ENCODE data around the gene KLK3.

KLK3 gene

DNA sequence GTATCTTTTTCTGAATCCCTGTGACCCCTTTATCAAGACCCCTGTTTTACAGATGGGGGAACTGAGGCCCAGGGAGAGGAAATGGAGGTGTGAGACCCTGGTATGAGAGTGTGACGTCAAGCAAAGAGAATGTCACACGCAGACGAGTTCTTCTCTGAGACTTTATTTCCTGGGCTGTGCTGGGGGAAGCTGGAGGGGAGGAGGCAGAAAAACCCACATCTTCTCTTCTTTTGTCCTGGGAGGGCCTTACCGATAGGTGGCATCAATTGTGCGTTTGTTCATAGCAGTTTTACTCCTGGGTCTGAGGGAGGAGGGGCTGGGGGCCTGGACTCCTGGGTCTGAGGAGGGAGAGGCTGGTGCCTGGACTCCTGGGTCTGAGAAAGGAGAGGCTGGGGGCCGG, 16.5 kb upstream of the KLK3 start:
- Histone ChIP-seq H3K9ac (ENCODE audit: low read length in 5 of 5) (no peak overlapping the region), H3K36me3 (ENCODE audit: control insufficient read depth in 5 of 5, insufficient read depth in 5 of 5, low read length in 5 of 5) (no peaks in the 10 kb centered on the region), H3K4me1 (ENCODE audit: control insufficient read depth in 5 of 5, insufficient read depth in 5 of 5, low read length in 5 of 5) (peaks cover 0 to 13% (median 11%) of the 10 kb centered on the region in 5 donors), H3K27ac (ENCODE audit: low read depth, low read length) (no peak overlapping the region), H3K4me3 (ENCODE audit: low read depth in 1 of 5, low read length in 5 of 5) (no peak overlapping the region), H3K27me3 (ENCODE audit: control insufficient read depth in 5 of 5, insufficient read depth in 4 of 5, low read length in 5 of 5) (peaks cover 7 to 32% (median 27%) of the 10 kb centered on the region in 5 donors), H3K9me3 (ENCODE audit: control insufficient read depth in 5 of 5, low read length in 5 of 5) (peaks cover 0 to 8% (median 0%) of the 10 kb centered on the region in 5 donors)

DNA sequence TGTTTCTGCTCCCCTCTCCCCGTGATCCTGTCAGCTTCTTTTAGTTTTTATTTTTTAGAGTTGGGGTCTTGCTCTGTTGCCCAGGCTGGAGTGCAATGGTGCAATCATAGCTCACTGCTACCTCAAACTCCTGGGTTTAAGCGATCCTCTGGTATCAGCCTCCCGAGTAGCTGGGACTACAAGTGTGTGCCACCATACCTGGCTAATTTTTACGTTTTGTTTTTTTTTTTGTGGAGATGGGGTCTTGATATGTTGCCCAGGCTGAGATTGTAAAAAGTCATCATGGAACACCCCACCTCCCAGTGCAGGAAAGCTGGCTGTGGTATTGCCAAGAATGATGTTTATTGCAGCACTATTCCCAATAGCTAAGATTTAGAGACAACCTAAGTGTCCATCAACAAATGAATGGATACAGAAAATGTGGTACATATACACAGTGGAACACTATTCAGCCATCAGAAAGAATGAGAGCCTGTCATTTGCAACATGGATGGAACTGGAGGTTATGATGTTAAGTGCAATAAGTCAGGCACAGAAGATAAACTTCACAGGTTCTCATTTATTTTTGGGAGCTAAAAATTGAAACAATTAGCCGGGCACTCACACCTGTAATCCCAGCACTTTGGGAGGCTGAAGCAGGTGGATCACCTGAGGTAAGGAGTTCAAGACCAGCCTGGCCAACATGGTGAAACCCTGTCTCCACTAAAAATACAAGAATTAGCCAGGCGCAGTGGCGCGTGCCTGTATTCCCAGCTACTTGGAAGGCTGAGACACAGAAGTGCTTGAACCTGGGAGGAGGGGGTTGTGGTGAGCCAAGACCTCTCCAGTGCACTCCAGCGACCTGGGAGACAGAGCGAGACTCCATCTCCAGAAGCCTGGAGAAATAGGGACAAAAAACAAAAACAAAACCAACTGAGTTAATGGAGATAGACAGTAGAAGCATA, 14.7 kb upstream of the KLK3 start:
- Histone ChIP-seq H3K4me1 (ENCODE audit: control insufficient read depth in 5 of 5, insufficient read depth in 5 of 5, low read length in 5 of 5) (peaks cover 0 to 13% (median 11%) of the 10 kb centered on the region in 5 donors), H3K27me3 (ENCODE audit: control insufficient read depth in 5 of 5, insufficient read depth in 4 of 5, low read length in 5 of 5) (peaks cover 7 to 29% (median 20%) of the 10 kb centered on the region in 5 donors), H3K27ac (ENCODE audit: low read depth, low read length) (no peak overlapping the region), H3K9ac (ENCODE audit: low read length in 5 of 5) (no peak overlapping the region), H3K4me3 (ENCODE audit: low read depth in 1 of 5, low read length in 5 of 5) (no peak overlapping the region), H3K36me3 (ENCODE audit: control insufficient read depth in 5 of 5, insufficient read depth in 5 of 5, low read length in 5 of 5) (no peaks in the 10 kb centered on the region), H3K9me3 (ENCODE audit: control insufficient read depth in 5 of 5, low read length in 5 of 5) (peaks cover 0 to 21% (median 8%) of the 10 kb centered on the region in 5 donors)

DNA sequence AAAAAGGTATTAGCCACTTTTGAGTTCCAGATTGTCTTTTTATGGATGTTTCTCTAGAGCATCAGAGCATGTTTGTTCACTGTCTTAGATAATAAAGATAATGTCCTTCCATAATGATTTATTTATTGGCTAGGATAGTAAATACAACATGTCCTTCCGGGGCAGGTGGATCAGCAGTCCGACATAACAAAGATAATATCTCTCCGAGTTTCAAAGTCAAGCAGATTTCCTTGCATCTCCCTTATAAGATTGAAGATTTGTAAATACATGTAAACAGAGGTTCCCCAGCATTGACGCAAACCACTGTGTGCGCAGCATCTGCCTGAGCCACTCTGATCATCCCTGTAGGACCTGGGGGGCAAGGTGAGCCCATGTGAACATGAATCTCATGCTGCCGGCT, 12.6 kb upstream of the KLK3 start:
- Histone ChIP-seq H3K9ac (ENCODE audit: low read length in 5 of 5) (no peak overlapping the region), H3K9me3 (ENCODE audit: control insufficient read depth in 5 of 5, low read length in 5 of 5) (peaks cover 0 to 21% (median 8%) of the 10 kb centered on the region in 5 donors), H3K27ac (ENCODE audit: low read depth, low read length) (no peak overlapping the region), H3K4me3 (ENCODE audit: low read depth in 1 of 5, low read length in 5 of 5) (no peak overlapping the region), H3K36me3 (ENCODE audit: control insufficient read depth in 5 of 5, insufficient read depth in 5 of 5, low read length in 5 of 5) (no peaks in the 10 kb centered on the region), H3K27me3 (ENCODE audit: control insufficient read depth in 5 of 5, insufficient read depth in 4 of 5, low read length in 5 of 5) (peaks cover 0 to 18% (median 6%) of the 10 kb centered on the region in 5 donors), H3K4me1 (ENCODE audit: control insufficient read depth in 5 of 5, insufficient read depth in 5 of 5, low read length in 5 of 5) (no peaks in the 10 kb centered on the region)

DNA sequence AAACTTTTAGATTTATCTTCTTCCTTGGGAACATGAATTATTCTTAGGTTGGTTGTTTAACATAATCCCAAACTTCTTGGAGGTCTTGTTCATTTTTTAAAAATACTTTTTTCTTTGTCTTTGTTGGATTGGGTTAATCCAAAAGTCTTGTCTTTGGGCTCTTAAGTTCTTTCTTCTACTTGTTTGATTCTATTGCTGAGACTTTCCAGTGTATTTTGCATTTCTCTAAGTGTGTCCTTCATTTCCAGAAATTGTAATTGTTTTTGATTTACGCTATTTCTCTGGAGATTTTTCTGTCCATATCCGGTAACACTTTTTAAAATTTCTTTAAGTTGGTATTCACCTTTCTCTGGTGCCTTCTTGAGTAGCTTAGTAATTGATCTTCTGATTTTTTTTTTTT, 11.5 kb upstream of the KLK3 start:
- Histone ChIP-seq H3K36me3 (ENCODE audit: control insufficient read depth in 5 of 5, insufficient read depth in 5 of 5, low read length in 5 of 5) (no peaks in the 10 kb centered on the region), H3K27me3 (ENCODE audit: control insufficient read depth in 5 of 5, insufficient read depth in 4 of 5, low read length in 5 of 5) (peaks cover 0 to 10% (median 1%) of the 10 kb centered on the region in 5 donors), H3K4me1 (ENCODE audit: control insufficient read depth in 5 of 5, insufficient read depth in 5 of 5, low read length in 5 of 5) (no peaks in the 10 kb centered on the region), H3K9ac (ENCODE audit: low read length in 5 of 5) (no peak overlapping the region), H3K27ac (ENCODE audit: low read depth, low read length) (no peak overlapping the region), H3K9me3 (ENCODE audit: control insufficient read depth in 5 of 5, low read length in 5 of 5) (peaks cover 0 to 21% (median 8%) of the 10 kb centered on the region in 5 donors), H3K4me3 (ENCODE audit: low read depth in 1 of 5, low read length in 5 of 5) (no peak overlapping the region)

DNA sequence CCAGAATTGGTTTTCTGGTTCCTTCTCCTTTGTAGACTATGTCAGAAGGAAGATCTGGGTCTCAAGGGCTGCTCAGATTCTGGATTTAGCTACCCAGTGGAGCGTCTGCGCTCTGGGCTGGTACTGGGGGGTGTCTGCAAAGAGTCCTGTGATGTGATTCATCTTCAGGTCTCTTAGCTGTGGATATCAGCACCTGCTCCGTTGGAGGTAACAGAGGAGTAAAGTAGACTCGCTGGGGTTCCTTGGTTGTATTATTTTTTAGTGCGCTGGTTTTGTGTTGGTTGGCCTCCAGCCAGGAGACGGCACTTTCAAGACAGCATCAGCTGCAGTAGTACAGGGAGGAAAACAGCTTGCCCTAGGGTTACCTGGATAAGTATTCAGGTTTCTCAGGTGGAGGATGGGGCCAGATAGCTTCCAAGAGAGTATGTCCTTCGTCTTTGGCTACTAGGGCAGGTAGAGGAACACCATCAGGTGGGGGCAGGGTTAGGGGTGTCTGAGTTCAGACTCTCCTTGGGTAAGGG, 11.0 kb upstream of the KLK3 start:
- no peaks in the 10 kb centered on the region for H3K4me1 ChIP-seq (ENCODE audit: control insufficient read depth in 5 of 5, insufficient read depth in 5 of 5, low read length in 5 of 5)
- no peak overlapping the region for H3K4me3 ChIP-seq (ENCODE audit: low read depth in 1 of 5, low read length in 5 of 5)

DNA sequence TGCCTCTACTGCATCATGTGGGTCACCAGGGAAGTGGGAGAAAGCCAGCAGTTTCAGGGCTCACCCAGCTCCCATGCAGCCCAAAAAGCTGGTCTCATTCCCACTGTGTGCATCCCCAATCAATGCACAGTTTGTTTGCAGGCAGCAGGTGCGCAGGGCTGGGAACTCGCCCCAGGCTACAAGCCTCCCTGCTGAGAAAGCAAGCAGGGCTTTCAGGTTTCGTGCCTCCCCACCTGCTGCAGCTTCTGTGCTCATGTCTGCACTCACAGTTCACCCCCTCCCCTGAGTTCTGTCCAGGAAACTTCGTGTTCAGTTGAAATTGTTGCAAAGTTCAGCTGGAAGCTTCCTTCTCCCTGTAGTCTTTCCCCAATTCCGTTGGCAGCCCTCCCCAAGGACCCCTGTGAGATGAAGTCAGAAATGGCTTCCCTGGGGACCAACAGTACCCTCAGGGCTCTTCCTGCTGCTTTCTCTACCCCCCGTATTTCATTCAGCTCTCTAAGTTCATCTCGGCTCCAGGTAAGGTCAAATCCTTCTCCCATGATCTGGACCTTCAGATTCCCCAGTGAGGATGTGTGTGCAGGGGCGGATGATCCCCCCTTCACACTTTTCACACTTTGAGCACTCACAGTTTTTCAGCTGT, 10.3 kb upstream of the KLK3 start:
- no peak overlapping the region for H3K4me3 ChIP-seq (ENCODE audit: low read depth in 1 of 5, low read length in 5 of 5)
- H3K27me3 ChIP-seq (ENCODE audit: control insufficient read depth in 5 of 5, insufficient read depth in 4 of 5, low read length in 5 of 5) = peaks cover 0 to 17% (median 3%) of the 10 kb centered on the region in 5 donors
- H3K4me1 ChIP-seq (ENCODE audit: control insufficient read depth in 5 of 5, insufficient read depth in 5 of 5, low read length in 5 of 5) = no peaks in the 10 kb centered on the region
- H3K27ac ChIP-seq (ENCODE audit: low read depth, low read length) = no peak overlapping the region
- no peak overlapping the region for H3K9ac ChIP-seq (ENCODE audit: low read length in 5 of 5)
- H3K9me3 ChIP-seq (ENCODE audit: control insufficient read depth in 5 of 5, low read length in 5 of 5) = peaks cover 0 to 21% (median 8%) of the 10 kb centered on the region in 5 donors
- H3K36me3 ChIP-seq (ENCODE audit: control insufficient read depth in 5 of 5, insufficient read depth in 5 of 5, low read length in 5 of 5) = no peaks in the 10 kb centered on the region

More for the DNA sequence above, 11.0 kb upstream of the KLK3 start:
- Histone ChIP-seq H3K27ac (ENCODE audit: low read depth, low read length) (no peak overlapping the region), H3K9me3 (ENCODE audit: control insufficient read depth in 5 of 5, low read length in 5 of 5) (peaks cover 0 to 21% (median 8%) of the 10 kb centered on the region in 5 donors), H3K9ac (ENCODE audit: low read length in 5 of 5) (no peak overlapping the region), H3K27me3 (ENCODE audit: control insufficient read depth in 5 of 5, insufficient read depth in 4 of 5, low read length in 5 of 5) (peaks cover 0 to 14% (median 1%) of the 10 kb centered on the region in 5 donors), H3K36me3 (ENCODE audit: control insufficient read depth in 5 of 5, insufficient read depth in 5 of 5, low read length in 5 of 5) (no peaks in the 10 kb centered on the region)

DNA sequence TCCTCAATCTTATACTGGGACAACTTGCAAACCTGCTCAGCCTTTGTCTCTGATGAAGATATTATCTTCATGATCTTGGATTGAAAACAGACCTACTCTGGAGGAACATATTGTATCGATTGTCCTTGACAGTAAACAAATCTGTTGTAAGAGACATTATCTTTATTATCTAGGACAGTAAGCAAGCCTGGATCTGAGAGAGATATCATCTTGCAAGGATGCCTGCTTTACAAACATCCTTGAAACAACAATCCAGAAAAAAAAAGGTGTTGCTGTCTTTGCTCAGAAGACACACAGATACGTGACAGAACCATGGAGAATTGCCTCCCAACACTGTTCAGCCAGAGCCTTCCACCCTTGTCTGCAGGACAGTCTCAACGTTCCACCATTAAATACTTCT, 4.0 kb upstream of the KLK3 start:
- no peaks in the 10 kb centered on the region for H3K9me3 ChIP-seq (ENCODE audit: control insufficient read depth in 5 of 5, low read length in 5 of 5)
- H3K27me3 ChIP-seq (ENCODE audit: control insufficient read depth in 5 of 5, insufficient read depth in 4 of 5, low read length in 5 of 5) = peaks cover 7 to 31% (median 19%) of the 10 kb centered on the region in 5 donors
- H3K36me3 ChIP-seq (ENCODE audit: control insufficient read depth in 5 of 5, insufficient read depth in 5 of 5, low read length in 5 of 5) = no peaks in the 10 kb centered on the region
- H3K4me1 ChIP-seq (ENCODE audit: control insufficient read depth in 5 of 5, insufficient read depth in 5 of 5, low read length in 5 of 5) = no peaks in the 10 kb centered on the region
- H3K9ac ChIP-seq (ENCODE audit: low read length in 5 of 5) = no peak overlapping the region
- no peak overlapping the region for H3K4me3 ChIP-seq (ENCODE audit: low read depth in 1 of 5, low read length in 5 of 5)
- no peak overlapping the region for H3K27ac ChIP-seq (ENCODE audit: low read depth, low read length)

DNA sequence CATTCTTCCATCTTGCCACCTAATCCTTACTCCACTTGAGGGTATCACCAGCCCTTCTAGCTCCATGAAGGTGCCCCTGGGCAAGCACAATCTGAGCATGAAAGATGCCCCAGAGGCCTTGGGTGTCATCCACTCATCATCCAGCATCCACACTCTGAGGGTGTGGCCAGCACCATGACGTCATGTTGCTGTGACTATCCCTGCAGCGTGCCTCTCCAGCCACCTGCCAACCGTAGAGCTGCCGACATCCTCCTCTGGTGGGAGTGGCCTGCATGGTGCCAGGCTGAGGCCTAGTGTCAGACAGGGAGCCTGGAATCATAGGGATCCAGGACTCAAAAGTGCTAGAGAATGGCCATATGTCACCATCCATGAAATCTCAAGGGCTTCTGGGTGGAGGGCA, 3.1 kb upstream of the KLK3 start:
- Histone ChIP-seq H3K27me3 (ENCODE audit: control insufficient read depth in 5 of 5, insufficient read depth in 4 of 5, low read length in 5 of 5) (peaks cover 7 to 36% (median 25%) of the 10 kb centered on the region in 5 donors), H3K9ac (ENCODE audit: low read length in 5 of 5) (no peak overlapping the region), H3K9me3 (ENCODE audit: control insufficient read depth in 5 of 5, low read length in 5 of 5) (no peaks in the 10 kb centered on the region), H3K27ac (ENCODE audit: low read depth, low read length) (no peak overlapping the region), H3K4me3 (ENCODE audit: low read depth in 1 of 5, low read length in 5 of 5) (no peak overlapping the region), H3K36me3 (ENCODE audit: control insufficient read depth in 5 of 5, insufficient read depth in 5 of 5, low read length in 5 of 5) (no peaks in the 10 kb centered on the region), H3K4me1 (ENCODE audit: control insufficient read depth in 5 of 5, insufficient read depth in 5 of 5, low read length in 5 of 5) (no peaks in the 10 kb centered on the region)

DNA sequence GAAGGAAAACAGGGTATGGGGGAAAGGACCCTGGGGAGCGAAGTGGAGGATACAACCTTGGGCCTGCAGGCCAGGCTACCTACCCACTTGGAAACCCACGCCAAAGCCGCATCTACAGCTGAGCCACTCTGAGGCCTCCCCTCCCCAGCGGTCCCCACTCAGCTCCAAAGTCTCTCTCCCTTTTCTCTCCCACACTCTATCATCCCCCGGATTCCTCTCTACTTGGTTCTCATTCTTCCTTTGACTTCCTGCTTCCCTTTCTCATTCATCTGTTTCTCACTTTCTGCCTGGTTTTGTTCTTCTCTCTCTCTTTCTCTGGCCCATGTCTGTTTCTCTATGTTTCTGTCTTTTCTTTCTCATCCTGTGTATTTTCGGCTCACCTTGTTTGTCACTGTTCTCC, 2.7 kb downstream of the KLK3 start:
- Histone ChIP-seq H3K9ac (ENCODE audit: low read length in 5 of 5) (no peak overlapping the region), H3K4me3 (ENCODE audit: low read depth in 1 of 5, low read length in 5 of 5) (no peak overlapping the region), H3K9me3 (ENCODE audit: control insufficient read depth in 5 of 5, low read length in 5 of 5) (peaks cover 0 to 12% (median 4%) of the 10 kb centered on the region in 5 donors), H3K27me3 (ENCODE audit: control insufficient read depth in 5 of 5, insufficient read depth in 4 of 5, low read length in 5 of 5) (peaks cover 19 to 41% (median 30%) of the 10 kb centered on the region in 5 donors), H3K4me1 (ENCODE audit: control insufficient read depth in 5 of 5, insufficient read depth in 5 of 5, low read length in 5 of 5) (peaks cover 0 to 9% (median 0%) of the 10 kb centered on the region in 5 donors), H3K36me3 (ENCODE audit: control insufficient read depth in 5 of 5, insufficient read depth in 5 of 5, low read length in 5 of 5) (no peaks in the 10 kb centered on the region), H3K27ac (ENCODE audit: low read depth, low read length) (no peak overlapping the region)

DNA sequence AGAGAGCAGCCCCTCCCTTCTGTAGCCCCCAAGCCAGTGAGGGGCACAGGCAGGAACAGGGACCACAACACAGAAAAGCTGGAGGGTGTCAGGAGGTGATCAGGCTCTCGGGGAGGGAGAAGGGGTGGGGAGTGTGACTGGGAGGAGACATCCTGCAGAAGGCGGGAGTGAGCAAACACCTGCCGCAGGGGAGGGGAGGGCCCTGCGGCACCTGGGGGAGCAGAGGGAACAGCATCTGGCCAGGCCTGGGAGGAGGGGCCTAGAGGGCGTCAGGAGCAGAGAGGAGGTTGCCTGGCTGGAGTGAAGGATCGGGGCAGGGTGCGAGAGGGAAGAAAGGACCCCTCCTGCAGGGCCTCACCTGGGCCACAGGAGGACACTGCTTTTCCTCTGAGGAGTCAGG, 4.2 kb downstream of the KLK3 start:
- Histone ChIP-seq H3K9ac (ENCODE audit: low read length in 5 of 5) (no peak overlapping the region), H3K4me1 (ENCODE audit: control insufficient read depth in 5 of 5, insufficient read depth in 5 of 5, low read length in 5 of 5) (peaks cover 0 to 9% (median 0%) of the 10 kb centered on the region in 5 donors), H3K36me3 (ENCODE audit: control insufficient read depth in 5 of 5, insufficient read depth in 5 of 5, low read length in 5 of 5) (no peaks in the 10 kb centered on the region), H3K9me3 (ENCODE audit: control insufficient read depth in 5 of 5, low read length in 5 of 5) (peaks cover 0 to 12% (median 4%) of the 10 kb centered on the region in 5 donors), H3K27ac (ENCODE audit: low read depth, low read length) (no peak overlapping the region), H3K27me3 (ENCODE audit: control insufficient read depth in 5 of 5, insufficient read depth in 4 of 5, low read length in 5 of 5) (peaks cover 19 to 41% (median 30%) of the 10 kb centered on the region in 5 donors), H3K4me3 (ENCODE audit: low read depth in 1 of 5, low read length in 5 of 5) (no peak overlapping the region)

Measured in subcutaneous abdominal adipose tissue (tissue), 5 donors.